HG02588 (cell line): ENCODE measurements around the gene CPNE7.
"Not testable (repeated sequence)": the region's sequence is repeated elsewhere in the genome, so short reads cannot be mapped to it uniquely, and the experiment has no call there.

Source experiments
- ATAC-seq: cut with Tn5 transposase; IDR thresholded peaks from one replicate; pipeline ENCODE4 v1.9.1; 2021; ENCODE audit warnings: mild to moderate bottlenecking, moderate library complexity; ENCODE audit not compliant: unreplicated experiment

CPNE7 gene

DNA sequence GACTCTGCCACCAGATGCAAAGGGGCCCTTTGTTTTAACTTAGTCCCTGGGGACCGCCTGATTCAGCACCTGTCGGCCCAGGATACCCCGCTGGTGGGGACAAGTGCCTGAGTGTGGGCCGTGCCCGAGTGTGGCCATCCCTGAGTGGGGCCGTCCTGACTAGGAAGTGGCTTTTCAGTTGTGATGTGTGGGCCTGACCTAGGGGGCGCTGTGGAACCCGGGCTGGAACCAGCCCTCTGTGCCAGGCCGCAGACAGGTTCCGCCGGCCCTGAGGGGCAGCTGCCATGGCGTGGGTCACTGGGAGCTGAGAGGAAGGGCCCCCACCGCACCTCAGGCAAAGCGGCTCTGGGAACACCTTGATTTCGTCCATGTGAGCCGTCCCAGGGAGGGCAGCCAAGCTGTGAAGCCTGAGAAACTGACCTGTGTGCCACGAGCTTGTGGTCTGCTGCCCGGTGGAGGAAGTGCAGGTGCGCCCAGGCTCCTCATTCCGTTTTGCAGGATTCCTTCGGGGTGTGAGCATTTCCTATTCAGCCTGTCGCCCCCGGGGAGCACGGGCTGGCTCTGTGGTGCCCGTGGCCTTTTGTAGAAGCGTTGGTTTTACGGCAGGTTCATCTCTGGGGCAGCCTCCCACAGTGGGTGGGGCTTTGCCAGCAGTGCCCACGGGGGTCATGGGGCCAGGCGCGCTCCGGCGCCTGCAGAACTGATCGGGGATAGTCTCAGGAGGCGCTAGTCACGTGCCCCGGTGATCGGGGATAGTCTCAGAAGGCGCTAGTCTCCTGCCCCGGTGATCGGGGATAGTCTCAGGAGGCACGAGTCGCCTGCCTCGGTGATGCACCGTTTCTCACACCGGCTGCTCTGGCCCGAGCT is 9.8 kb upstream of the CPNE7 start:
- no peak for ATAC-seq

DNA sequence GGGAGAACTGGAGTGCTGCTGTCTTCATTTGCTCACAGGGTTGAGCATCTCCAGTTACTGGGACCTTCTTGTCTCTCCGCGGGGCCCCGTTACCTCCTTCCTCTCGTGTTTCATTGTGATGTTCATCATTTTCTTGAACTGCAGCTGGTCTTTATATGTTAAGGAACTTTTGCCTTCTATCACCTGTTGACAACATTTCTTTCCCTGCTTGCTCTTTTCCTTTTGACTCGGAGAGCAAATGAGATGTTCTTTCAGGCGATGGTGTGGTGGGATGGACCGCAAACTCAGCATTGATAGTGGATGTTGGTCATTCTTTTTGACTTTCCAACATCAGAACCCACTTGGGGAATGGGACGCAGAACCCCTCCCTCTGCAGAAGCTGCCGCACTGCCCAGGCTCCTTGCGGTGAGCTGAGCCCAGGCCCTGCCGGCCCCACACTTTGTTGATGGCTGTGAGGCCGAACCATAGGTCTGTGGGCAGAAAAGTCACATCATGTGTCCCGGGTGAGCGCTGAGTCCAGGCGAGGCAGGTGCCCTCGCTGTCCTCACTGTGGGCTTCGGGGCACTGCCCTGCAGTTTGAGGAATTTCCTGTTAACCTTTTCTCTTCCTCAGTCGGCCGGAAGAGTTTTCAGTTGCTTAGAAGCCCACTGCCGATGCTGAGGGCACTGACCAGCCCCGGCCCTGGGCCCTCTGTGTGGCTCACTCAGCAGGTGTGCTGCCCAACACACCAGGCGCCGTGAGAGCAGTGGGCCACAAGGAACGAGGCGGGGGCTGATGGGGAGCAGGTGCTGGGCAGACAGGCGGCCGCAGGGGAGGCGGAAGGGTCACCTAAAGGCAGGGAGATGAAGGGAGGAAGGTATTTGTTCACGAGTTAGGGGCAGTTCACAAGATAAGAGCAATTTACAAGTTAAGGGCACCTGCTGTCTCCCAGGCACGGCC is 7.6 kb upstream of the CPNE7 start:
- no peak for ATAC-seq

DNA sequence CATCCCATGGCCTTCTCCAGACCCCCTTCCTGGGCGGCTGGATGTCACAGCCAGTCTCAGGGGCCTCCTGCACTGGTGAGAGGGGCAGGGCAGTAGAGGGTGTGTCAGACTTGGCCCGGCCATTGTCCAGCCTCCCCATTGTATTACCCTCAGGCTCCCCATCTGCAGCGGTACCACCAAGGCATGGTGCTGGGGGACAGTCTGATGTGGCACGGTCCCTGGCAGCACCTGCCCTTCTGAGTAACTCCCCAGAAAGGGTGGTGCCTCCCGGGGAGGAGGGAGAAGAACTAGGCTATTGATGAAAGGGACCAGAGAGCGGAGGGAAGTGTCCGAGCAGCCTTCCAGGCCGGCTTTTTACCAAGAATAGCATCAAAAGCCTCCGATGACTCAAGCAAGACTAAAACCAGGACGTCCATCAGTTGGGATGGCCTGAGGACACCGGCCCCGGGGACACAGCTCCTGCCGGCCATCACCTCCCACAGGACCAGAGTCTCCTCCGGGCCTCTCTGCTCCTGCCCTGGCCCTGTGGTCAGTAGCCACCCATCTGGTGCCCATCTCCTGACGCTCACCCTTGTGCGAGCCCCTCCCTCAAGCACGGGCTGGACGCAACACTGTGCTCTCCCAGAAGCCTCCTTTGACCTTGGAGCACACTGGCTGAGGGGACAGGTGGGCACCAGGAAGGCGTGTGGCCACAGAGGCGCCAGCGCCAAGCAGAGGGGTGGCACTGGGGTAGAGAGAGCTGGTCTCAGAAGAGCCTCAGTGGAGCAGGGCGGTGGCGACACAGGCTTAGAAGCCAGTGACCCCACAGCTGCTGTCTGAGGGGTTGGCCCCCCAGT is 5.8 kb upstream of the CPNE7 start:
- ATAC-seq: no peak

DNA sequence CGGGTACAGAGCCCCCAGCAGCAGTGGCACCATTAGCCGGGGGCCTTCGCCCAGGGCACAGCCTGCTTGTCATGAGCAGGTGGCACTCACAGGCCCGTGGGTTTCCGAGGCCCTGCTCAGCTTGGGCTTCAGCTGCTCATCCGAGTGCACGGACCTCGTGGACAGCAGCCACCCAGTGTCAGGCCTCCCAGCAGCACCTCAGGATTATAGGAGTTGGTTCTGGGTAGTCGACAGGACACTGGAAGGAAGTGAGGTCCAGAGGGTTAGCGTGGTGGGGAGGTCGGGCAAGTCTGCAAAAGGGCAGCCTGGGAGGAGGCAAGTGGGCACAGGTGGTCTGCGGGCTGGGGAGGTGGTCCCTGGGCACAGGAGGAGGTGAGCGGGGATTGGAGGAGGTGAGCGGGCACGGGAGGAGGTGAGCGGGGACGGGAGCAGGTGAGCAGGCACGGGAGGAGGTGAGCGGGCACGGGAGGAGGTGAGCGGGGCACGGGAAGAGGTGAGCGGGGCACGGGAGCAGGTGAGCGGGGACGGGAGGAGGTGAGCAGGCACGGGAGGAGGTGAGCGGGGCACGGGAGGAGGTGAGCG is 5.1 kb upstream of the CPNE7 start:
- ATAC-seq: no peak

DNA sequence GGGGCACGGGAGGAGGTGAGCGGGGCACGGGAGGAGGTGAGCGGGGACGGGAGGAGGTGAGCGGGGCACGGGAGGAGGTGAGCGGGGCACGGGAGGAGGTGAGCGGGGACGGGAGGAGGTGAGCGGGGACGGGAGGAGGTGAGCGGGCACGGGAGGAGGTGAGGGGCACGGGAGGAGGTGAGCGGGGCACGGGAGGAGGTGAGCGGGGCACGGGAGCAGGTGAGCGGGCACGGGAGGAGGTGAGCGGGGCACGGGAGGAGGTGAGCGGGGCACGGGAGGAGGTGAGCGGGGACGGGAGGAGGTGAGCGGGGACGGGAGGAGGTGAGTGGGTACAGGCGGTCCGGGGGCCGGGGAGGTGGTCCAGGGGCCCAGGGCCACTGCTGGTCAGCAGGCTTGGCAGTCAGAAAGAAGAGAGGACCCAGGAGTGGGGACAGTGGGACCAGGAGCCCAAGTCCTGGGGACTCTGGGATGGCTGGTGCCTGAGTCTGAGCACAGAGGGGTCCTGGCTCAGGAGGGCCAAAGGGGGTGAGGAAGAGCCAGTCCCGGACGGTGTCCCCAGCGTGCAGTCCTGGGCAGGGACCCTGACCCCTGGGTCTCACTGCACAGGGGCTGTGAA is 4.5 kb upstream of the CPNE7 start:
- ATAC-seq: not testable (repeated sequence)

DNA sequence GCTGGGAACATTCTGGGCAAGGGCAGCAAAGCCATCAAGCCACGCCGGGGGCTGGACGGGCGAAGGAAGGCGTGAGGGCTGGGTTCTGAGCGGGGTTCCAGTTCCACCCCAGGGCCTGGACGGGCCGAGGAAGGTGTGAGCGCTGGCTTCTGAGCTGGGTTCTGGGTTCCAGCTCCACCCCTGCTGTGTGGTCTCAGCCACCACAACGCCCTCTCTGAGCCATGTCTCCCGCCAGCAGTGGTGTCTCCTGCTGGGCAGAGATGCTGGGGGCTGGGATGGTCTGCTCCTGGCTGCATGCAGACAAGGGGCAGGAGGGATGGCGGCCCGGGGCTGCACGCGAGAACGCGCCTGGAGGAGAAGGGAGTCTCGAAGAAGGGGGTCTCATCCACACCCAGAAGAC is 3.9 kb upstream of the CPNE7 start:
- ATAC-seq: no peak

DNA sequence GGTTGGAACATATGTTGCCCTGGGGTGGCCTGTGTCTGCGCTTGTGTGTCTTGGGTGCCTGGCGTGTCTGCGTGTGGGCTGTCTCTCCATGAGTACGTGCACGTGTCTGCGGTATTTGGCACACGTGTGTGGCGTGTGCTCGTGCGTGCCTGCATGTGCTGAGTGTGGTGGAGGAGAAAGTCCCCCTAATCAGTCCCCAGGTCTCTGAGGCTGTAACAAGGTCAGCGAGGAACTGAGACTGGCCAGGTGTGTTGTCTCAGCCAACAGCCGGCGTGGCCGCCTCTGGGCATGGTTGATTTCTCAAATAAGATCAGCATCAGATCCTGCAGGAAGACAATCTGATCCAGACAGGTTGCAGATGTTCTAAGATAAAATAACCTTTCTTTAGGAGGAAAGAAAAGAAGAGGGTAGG is 3.5 kb upstream of the CPNE7 start:
- ATAC-seq: no peak

DNA sequence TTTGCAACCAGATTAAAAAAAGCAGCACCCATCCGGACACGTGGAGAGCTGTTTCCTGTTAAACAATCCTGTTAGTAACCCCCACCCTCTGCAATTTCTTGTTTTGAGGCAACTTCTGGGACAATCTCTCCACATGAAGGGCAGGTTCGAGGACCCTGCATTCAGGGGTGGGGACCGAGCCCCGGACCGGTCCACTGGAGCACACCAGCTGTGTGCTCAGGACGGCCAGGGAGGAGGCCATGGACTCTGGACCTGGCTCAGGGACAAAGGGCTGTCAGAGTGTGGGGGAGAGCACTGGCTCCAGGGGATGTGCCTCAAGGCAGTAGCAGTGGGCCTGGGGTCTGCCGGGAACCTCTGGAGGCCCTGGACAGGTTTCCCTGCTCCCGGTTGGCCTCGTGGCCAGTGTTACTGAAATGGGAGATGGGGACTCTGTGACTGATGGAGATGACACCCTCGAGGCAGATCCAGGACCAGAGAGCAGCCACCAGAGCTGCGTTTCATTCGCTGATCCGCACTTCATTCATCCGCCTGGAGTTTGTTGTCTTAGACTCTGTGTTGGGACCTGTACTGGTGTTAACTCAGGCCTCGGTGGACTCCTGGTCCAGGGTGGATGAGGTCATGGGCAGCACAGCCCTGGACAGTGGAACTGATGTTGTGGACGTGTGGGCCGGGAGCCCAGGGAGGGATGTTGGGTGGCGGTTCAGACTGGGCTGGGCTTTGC is 2.9 kb upstream of the CPNE7 start:
- no peak for ATAC-seq

DNA sequence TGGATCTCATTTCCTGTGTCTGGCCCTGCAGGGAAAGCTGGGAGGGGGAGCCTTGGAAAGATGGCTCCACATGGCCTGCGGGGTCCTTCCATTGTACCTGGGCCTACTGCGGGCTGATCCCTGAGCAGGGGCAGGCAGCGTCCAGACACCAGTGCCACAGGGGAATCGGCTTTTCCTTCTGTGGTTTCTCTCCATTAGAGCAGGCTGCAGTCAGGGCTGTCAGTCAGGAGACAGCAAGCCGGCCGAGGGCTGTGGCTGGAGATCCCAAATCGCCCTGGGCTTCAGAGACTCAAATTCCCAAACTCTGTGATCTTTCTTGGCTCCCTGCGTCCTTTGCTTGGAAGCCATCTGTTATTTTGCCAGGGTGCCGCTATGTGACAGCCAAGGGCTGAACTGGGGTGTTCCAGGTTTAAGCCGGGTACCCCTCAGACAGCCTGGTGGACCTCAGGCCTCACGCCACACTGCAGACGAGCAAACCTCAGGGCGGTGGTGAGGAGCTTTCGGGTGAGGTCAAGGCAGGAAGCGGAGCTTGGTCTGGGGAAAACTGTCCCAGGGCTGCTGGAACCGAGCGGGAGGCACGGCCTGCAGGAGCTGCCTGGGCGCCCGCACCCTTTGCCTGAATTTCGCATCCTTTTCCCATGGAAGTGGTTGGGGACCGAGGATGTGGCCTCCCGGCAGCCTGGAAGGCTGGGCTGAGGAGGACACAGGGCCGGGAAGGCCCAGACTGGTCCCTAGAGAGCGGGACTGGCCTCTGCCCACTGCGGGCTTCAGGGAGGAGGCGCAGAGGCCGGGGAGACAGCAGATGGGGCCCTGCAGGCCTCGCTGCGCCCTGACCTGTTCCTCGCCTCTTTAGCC is 1.5 kb upstream of the CPNE7 start:
- ATAC-seq: no peak

DNA sequence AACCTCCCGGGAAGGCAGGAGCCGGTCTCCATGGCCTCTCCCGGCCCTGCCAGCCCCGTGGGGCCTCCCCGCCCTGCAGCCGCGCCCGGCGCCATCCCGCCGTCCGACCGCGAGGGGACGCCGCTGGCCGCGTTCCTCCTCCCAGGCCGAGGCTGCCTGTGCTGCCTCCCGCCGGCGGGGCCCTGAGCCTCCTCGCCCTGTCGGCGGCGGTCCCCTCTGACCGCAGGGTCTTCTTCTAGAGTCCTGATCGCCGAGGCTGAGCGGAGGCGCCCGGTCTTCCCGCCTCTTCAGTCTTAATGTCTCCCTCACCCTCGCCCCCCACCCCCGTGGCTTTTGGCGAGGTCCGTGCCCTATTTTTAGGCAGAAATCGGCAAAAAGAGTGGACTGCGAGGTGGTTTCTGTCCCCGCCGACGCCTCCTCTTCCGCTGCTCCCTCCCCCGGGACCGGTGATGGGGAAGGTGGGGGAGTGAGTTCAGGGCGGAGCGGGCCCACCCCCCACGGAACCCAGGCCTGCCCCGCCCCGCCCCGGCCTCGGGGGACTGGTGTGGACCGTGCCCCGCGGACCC is 794 bp upstream of the CPNE7 start:
- ATAC-seq: no peak

DNA sequence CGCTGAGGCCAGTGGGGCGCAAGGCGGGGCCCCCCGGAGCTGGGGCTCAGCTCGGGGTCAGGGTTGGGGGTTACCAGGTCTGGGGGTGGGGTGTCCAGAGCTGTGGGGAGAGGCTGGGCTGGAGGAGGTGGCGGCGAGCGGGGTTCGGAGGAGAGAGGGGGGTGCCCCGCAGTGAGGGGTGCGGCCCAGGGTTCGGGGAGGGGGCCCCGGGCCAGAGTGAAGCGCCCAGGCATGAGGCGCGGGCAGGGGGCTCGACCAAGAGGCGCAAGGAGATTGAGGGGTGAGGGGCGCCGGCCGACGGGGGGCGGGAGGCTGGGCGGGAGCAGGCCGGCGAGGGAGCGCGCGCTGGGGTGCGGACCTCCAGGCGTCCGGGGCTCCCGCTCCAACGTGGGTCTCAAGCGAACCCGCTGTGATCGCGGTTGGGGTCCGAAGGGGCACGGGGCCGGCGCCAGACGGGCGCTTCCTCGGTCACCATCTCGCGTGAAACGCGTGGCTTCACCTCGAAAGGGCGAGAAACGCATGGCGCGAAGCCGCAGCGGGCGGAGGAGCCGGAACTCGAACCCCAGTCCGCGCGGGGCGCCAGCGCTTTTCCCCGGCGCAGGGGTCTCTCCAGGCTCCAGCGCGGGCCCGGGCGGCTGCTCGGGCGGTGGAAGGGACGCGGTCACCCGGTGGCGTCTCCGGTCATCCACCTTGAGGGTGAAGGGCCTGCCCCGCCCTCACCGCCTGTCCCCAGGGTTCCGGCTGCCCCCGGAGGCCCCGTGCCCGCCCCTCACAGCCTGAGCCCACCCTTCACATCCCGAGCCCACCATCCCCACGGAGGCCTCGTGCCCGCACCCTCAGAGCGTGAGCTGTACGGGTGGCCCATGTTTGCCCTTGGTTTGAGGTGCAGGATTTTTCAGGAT is 846 bp downstream of the CPNE7 start:
- ATAC-seq: no peak

DNA sequence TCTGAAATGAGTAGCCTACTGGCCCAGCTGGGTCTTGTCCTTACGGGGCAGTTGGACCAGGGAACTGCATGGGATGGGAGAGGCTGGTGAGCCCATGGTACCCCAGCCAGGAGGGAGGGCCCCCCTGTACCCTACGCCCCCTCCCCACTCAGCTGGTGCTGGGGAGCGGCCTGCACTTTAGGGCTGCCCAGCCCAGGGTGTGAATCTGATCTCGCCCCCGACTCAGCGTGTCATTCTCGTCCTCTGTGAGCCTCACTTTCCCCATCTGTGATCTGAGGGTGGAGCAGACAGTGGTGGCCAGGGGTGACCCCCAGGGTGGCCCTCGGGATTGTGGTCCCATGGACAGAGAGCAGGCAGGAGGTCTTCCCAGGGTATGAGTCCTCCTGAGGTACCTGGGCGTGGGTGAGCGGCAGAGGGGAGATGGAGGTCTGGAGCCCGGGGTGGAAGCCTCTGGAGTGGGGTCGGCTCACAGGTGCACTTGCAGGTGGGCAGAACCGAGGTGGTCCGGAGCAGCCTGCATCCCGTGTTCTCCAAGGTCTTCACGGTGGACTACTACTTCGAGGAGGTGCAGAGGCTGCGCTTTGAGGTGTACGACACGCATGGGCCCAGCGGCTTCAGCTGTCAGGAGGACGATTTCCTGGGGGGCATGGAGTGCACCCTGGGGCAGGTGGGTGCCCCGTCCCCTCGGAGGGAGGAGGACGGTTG is 1.6 kb downstream of the CPNE7 start:
- ATAC-seq: no peak

DNA sequence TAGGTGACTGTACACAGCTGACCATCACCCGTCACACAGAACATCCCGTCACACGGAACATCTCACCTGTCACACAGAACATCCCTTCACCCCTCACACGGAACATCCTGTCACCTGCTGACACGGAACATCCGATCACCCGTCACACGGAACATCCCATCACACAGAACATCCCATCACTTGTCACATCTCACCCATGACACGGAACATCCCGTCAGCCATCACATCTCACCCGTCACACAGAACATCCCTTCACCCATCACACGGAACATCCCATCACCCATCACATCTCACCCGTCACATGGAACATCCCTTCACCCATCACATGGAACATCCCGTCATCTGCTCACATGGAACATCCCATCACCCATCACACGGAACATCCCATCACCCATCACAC is 3.8 kb downstream of the CPNE7 start:
- no peak for ATAC-seq

DNA sequence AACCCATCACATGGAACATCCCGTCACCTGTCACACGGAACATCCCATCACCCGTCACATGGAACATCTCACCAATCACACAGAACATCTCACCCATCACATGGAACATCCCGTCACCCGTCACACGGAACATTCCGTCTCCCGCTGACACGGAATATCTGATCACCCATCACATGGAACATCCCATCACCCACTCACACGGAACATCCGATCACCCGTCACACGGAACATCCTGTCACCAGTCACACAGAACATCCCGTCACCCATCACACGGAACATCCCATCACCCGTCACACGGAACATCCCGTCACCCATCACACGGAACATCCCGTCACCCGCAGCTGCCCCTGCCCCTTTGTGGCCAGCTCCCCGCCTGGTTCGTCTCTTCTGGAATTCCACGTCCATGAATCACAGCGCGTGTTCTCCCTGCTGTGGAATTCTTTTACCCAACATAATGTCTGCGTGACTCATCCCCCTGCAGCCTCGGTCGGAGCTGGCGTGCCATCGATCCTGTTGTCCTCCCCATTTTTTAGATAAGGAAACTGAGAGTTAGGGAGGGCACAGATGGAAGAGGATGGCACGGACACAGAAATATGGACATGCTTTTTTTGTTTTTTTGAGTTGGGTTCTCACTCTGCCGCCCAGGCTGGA is 5.6 kb downstream of the CPNE7 start:
- no peak for ATAC-seq

DNA sequence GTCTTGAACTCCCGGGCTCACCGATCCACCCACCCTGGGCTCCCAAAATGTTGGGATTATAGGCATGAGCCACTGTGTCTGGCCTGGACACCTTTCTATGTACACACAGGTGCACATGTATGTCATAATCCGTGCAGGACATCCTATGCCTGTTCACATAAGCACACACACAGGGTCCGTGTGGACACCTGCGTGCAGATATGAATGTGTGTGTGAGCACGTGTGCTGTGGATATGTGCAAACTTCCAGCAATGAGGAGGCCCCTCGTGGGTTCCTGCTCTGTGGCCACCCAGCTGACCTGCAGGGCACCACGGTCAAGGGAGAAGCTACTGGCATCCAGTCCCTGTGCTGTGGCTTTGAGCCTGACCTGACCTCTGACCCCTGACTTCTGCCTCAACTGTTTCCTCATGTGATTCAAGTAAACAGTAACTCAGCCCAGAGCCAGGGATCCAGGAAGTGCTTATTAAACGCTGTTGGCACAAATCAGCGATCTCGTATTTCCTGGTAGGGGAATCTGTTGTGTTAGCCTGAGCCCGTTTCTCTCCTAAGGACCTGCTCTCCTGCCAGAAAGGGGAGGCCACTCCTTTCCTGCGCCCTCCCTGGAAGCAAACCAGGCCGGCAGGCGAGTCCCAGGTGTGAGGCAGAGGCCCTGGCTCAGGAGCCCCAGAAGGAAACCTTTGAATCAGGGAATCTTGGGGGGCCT is 6.5 kb downstream of the CPNE7 start:
- ATAC-seq: no peak
